ENCODE measurements around the gene NPFFR1.
"Not testable (repeated sequence)": the region's sequence is repeated elsewhere in the genome, so short reads cannot be mapped to it uniquely, and the experiment has no call there.

DNA sequence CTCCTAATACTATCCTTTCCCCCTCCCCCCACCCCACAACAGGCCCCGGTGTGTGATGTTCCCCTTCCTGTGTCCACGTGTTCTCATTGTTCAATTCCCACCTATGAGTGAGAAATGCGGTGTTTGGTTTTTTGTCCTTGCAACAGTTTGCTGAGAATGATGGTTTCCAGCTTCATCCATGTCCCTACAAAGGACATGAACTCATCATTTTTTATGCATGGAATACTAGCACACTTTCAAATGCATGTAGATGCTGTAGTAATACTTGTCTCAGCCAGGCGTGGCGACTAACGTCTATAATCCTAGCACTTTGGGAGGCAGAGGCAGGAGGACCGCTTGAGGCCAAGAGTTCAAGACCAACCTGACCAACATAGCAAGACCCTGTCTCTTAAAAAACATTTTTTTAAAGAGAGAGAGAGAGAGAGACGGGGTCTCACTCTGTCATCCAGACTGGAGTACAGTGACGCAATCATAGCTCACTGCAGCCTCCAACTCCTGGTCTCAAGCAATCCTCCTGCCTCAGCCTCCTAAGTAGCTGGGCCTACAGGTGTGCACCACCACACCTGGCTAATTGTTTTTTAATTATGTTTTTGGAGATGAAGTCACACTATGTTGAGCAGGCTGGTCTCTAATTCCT lies 60.9 kb downstream of the NPFFR1 start:
- TF ChIP-seq TAF1, SPI1 (IDR thresholded peaks at IDR 0.05; ENCODE audit: low read depth, low read length): not testable (repeated sequence)

Data from GM12891 (cell line).